Kidney (tissue), 14 donors: ENCODE results near the gene SNAP25. TPM values are rescaled to one million over a fixed set of nuclear protein-coding genes. Genes with fewer than 3 reads are reported as not detected.
A peak's percentile ranks its signal among the peaks of the same experiment; 100 is the strongest.

Experiments
- DNase-seq, 5 donors: peaks; one replicate each; pipeline ENCODE4 v3.0.0-alpha.2; 2013 to 2020
- FAIRE-seq: peaks from 2 replicates; lab custom pipeline; 2012; peaks lifted over from hg19 to GRCh38; lab: Jason Lieb, UNC
- H3K27ac ChIP-seq, 2 donors: one replicate each; pipeline ENCODE4 v1.7.0; 2013; ENCODE audit warnings: low read depth in 2 of 2, low read length in 2 of 2, inconsistent platforms in 1 of 2
- H3K27me3 ChIP-seq: one replicate; pipeline ENCODE4 v1.7.1; 2013; ENCODE audit warnings: low read length, inconsistent platforms; ENCODE audit not compliant: control insufficient read depth, insufficient read depth
- H3K36me3 ChIP-seq, 3 donors: one replicate each; pipeline versions ENCODE4 v1.7.0 to v1.7.1; 2013; ENCODE audit warnings: low read length in 3 of 3, control low read depth in 1 of 3, inconsistent platforms in 1 of 3; ENCODE audit not compliant: insufficient read depth in 3 of 3, control insufficient read depth in 2 of 3
- H3K4me1 ChIP-seq, 3 donors: one replicate each; pipeline versions ENCODE4 v1.7.0 to v1.7.1; 2013; ENCODE audit warnings: low read length in 3 of 3, inconsistent platforms in 1 of 3, low read depth in 1 of 3; ENCODE audit not compliant: control insufficient read depth in 2 of 3, insufficient read depth in 2 of 3
- H3K4me3 ChIP-seq, 3 donors: one replicate each; pipeline versions ENCODE4 v1.7.0 to v1.8.1; 2013; ENCODE audit warnings: low read length in 3 of 3, control low read depth in 1 of 3, inconsistent platforms in 1 of 3
- H3K9ac ChIP-seq, 3 donors: one replicate each; pipeline versions ENCODE4 v1.7.0 to v1.7.1; 2013; ENCODE audit warnings: low read length in 3 of 3, control low read depth in 1 of 3, inconsistent platforms in 1 of 3
- H3K9me3 ChIP-seq, 3 donors: one replicate each; pipeline versions ENCODE4 v1.7.0 to v1.7.1; 2013; ENCODE audit warnings: low read length in 3 of 3, control low read depth in 1 of 3, inconsistent platforms in 1 of 3; ENCODE audit not compliant: control insufficient read depth in 2 of 3, insufficient read depth in 1 of 3
- CTCF ChIP-seq: IDR thresholded peaks from 3 replicates; pipeline ENCODE4 v1.5.1; 2012; ENCODE audit warnings: mild to moderate bottlenecking, moderate library complexity, borderline replicate concordance; ENCODE audit not compliant: insufficient read depth; ENCODE audit errors: extremely low read depth
- intact Hi-C: fragments of 100-400 bp; cut with DNase I; formaldehyde crosslinking; loops from one replicate; pipeline ENCODE4 v1.11.1; 2022
- polyA plus RNA-seq: library from polyadenylated mRNA; stranded (reverse); fragments of 350-450 nt; fragmentation: Illumina TruSeq; extraction: RNeasy Lipid Tissue Mini Kit (QIAGEN cat#74804); gene quantifications from one replicate; pipeline ENCODE4 v1.2.3, GENCODE V29; 2014; ENCODE audit warnings: low read depth, low replicate concordance; ENCODE audit not compliant: insufficient read depth
- total RNA-seq: library from RNA; stranded (reverse); fragmentation: NEBNext Ultra II Directional; extraction: Animal tissue kit (Norgen Biotek cat#: 25700); gene quantifications from one replicate; pipeline ENCODE4 v1.2.1, GENCODE V29; 2021
- donor health status: control.
- donor health status: control.
- donor health status: control.
- donor health status: control.
- donor health status: control.
- donor health status: DM: yes; HTN: yes; CAD: no.
- donor health status: Normal renal cell carcinoma (clear cell type).

SNAP25 gene
- total and polyA plus RNA-seq, 2 donors from 2014 or later: 1.4 to 6.2 TPM

DNA sequence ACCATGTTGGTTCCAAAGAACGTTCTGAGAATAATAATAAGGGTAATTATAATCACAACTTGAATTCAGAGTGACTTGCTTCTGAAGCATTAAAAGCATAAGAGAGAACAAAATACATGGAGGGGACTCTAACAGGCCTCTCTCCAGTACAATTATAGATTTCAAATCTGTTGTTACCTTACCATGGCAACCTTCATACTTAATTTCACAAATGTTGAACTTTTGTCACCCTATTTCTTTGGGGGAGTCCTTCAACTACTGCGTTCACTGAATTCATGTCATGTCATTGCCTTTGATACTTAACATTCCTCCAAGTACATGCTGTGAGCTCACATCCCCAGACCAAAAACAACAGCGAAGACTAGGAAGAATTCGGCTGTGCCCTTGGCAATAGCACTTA, 111.4 kb downstream of the SNAP25 start:
- Histone ChIP-seq H3K4me1 (no peaks in the 10 kb centered on the region), H3K9ac (no peak overlapping the region), H3K9me3 (no peaks in the 10 kb centered on the region), H3K27ac (no peak overlapping the region), H3K36me3 (no peaks in the 10 kb centered on the region), H3K4me3 (no peak overlapping the region), H3K27me3 (no peaks in the 10 kb centered on the region)
- intact Hi-C loops: no loop called here
- DNase-seq (no peak), FAIRE-seq (no peak)
- TF ChIP-seq CTCF: no peak

DNA sequence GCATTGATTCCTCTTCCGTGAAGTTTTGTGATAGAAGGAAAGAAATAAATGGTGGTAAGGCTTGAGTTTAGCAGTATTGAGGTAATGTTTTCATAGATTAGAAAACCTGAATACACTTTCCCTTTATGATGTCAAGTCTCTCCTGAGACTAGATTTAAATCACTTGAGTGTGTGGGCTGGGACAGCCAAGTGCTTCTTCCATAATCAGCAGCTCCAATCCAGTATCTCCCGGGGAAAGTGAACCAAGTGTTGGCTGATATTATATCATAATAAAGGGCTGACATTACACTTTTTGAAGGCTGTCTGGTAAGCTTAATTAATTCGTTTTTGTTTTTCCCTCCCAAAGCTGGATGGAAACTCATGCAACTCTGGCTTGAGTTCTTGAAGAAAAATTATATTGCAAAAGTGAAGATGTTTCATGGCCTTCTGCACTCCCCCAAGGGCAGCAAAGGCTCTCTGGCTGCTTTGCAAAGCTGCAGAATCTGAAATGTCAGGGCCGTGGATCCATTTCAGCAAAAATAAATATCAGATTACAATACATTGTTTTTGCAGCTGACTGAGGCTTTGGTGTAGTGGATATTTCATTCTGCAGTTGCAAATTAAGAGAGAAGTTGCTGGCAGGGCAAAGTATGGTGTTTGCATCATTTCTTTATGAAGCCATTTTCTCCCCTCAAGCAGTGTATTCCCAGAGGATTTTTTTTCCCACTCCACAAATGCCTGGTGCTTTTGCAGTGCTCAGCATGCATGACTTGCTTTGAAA, 114.2 kb downstream of the SNAP25 start:
- FAIRE-seq (no peak), DNase-seq (peak in 3 of 5 donors; percentile 35 to 68 (median 65))
- intact Hi-C loops: no loop called here
- H3K27me3 ChIP-seq: no peaks in the 10 kb centered on the region
- no peaks in the 10 kb centered on the region for H3K9me3 ChIP-seq
- H3K9ac ChIP-seq: no peak overlapping the region
- no peak for TF ChIP-seq CTCF
- no peak overlapping the region for H3K27ac ChIP-seq
- no peaks in the 10 kb centered on the region for H3K4me1 ChIP-seq
- H3K4me3 ChIP-seq: no peak overlapping the region
- H3K36me3 ChIP-seq: no peaks in the 10 kb centered on the region

GRCh38 chr20:10336959-10337729, 118.5 kb downstream of the SNAP25 start:
- Histone ChIP-seq H3K36me3 (no peaks in the 10 kb centered on the region), H3K27me3 (no peaks in the 10 kb centered on the region), H3K9me3 (no peaks in the 10 kb centered on the region), H3K9ac (no peak overlapping the region), H3K27ac (no peak overlapping the region), H3K4me1 (no peaks in the 10 kb centered on the region), H3K4me3 (no peak overlapping the region)
- no peak for TF ChIP-seq CTCF
- intact Hi-C loops: no loop called here
- FAIRE-seq: no peak
- DNase-seq: no peak
